A673 (cell line): ENCODE data around the gene NLGN1.

Experiments
- EZH2 ChIP-seq: fragments of 200-600 bp; sonication (generic); IDR thresholded peaks from 2 replicates; pipeline ENCODE4 v1.6.1; 2017; ENCODE audit warnings: borderline replicate concordance, low read depth, mild to moderate bottlenecking, mixed read lengths, antibody characterized with exemption, low read length; ENCODE audit not compliant: poor library complexity, severe bottlenecking
- TF ChIP-seq, protein P1 (sequence below): fragments of 300-800, 200-600 bp; sonication (generic); conservative IDR thresholded peaks from 2 replicates; pipeline ENCODE4 v1.5.1; 2017; ENCODE audit warnings: low read depth, mild to moderate bottlenecking, antibody characterized with exemption, low read length, moderate library complexity, mixed read lengths

DNA sequence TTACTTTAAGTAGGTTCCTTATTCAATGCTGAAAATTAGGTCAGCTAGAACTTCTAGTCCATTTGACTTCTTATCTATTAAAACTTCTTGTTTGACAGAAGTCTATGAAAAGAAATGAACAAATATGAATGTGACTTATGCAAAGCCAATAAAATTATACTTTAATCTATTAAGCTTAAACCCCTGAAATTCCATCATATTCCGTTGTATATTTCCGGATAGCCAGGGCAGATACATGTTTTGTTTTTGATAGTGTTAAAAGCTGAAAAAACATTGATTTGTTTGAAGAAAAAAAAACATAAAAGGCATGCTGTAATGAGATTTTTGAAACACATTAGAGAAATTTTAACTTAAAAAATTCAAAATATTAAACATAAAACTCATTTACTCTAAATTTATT lies 794.4 kb downstream of the NLGN1 start:
- TF ChIP-seq, protein P1, sequence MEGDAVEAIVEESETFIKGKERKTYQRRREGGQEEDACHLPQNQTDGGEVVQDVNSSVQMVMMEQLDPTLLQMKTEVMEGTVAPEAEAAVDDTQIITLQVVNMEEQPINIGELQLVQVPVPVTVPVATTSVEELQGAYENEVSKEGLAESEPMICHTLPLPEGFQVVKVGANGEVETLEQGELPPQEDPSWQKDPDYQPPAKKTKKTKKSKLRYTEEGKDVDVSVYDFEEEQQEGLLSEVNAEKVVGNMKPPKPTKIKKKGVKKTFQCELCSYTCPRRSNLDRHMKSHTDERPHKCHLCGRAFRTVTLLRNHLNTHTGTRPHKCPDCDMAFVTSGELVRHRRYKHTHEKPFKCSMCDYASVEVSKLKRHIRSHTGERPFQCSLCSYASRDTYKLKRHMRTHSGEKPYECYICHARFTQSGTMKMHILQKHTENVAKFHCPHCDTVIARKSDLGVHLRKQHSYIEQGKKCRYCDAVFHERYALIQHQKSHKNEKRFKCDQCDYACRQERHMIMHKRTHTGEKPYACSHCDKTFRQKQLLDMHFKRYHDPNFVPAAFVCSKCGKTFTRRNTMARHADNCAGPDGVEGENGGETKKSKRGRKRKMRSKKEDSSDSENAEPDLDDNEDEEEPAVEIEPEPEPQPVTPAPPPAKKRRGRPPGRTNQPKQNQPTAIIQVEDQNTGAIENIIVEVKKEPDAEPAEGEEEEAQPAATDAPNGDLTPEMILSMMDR, result no peak
- no peak for TF ChIP-seq EZH2
